ENCODE results near the gene AP2A2. TPM values are rescaled to one million over a fixed set of nuclear protein-coding genes. Genes with fewer than 3 reads are reported as not detected.
A peak's percentile ranks its signal among the peaks of the same experiment; 100 is the strongest.

AP2A2 gene
- total RNA-seq, 1 donor from 2014 or later: 63.2 TPM

- intact Hi-C loops (cut with micrococcal nuclease): no loop called here
- H3K36me3 Mint-ChIP-seq (ENCODE audit: low read depth): peaks cover 49% of the 10 kb centered on the region
- no peaks in the 10 kb centered on the region for H3K27me3 Mint-ChIP-seq (ENCODE audit: low read depth)
- DNase-seq (ENCODE audit: low spot score): no peak
- H3K9me3 Mint-ChIP-seq: no peaks in the 10 kb centered on the region
- no peak overlapping the region for H3K27ac Mint-ChIP-seq
- no peak overlapping the region for H3K4me3 Mint-ChIP-seq (ENCODE audit: low read depth)
- H3K4me1 Mint-ChIP-seq (ENCODE audit: low read depth): peaks cover 6% of the 10 kb centered on the region
Measured at GRCh38 chr11:905952-906351, 19.7 kb upstream of the AP2A2 start.

DNA sequence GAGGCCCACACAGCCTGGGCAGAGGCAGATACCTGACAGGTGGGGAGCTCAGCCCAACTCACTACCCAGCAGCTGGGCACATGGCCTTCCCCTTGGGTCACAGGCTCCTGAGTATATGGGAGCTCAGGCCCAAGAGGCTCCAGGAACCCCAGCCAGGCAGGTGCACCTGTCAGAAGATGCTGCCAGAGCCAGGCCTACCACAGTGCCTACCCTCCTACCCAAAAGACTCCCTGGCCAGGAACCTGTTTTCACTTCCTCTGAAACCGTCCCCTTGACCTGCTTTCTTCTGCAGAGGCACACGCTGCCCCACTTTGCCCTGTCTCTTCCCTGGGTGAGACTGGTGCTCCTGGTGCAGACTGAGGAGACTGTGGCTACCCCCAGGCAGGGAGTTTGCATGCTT is 18.0 kb upstream of the AP2A2 start:
- Mint-ChIP-seq H3K9me3 (no peaks in the 10 kb centered on the region), H3K4me3 (ENCODE audit: low read depth) (peak overlapping the region; percentile 23), H3K4me1 (ENCODE audit: low read depth) (peaks cover 10% of the 10 kb centered on the region), H3K27me3 (ENCODE audit: low read depth) (no peaks in the 10 kb centered on the region), H3K36me3 (ENCODE audit: low read depth) (peaks cover 40% of the 10 kb centered on the region), H3K27ac (no peak overlapping the region)
- intact Hi-C loops (cut with micrococcal nuclease): no loop called here
- DNase-seq (ENCODE audit: low spot score): no peak

GRCh38 chr11:908273-908672 is 17.4 kb upstream of the AP2A2 start:
- Mint-ChIP-seq H3K4me1 (ENCODE audit: low read depth) (peaks cover 10% of the 10 kb centered on the region), H3K27me3 (ENCODE audit: low read depth) (no peaks in the 10 kb centered on the region), H3K27ac (no peak overlapping the region), H3K36me3 (ENCODE audit: low read depth) (peaks cover 34% of the 10 kb centered on the region), H3K4me3 (ENCODE audit: low read depth) (peak overlapping the region; percentile 30), H3K9me3 (no peaks in the 10 kb centered on the region)
- intact Hi-C loops (cut with micrococcal nuclease): no loop called here
- DNase-seq (ENCODE audit: low spot score): no peak

GRCh38 chr11:909406-909805 is 16.3 kb upstream of the AP2A2 start:
- no peaks in the 10 kb centered on the region for H3K9me3 Mint-ChIP-seq
- no peak for DNase-seq (ENCODE audit: low spot score)
- H3K4me3 Mint-ChIP-seq (ENCODE audit: low read depth): peak overlapping the region; percentile 94
- H3K36me3 Mint-ChIP-seq (ENCODE audit: low read depth): peaks cover 26% of the 10 kb centered on the region
- intact Hi-C loops (cut with micrococcal nuclease): no loop called here
- H3K4me1 Mint-ChIP-seq (ENCODE audit: low read depth): peaks cover 10% of the 10 kb centered on the region
- no peaks in the 10 kb centered on the region for H3K27me3 Mint-ChIP-seq (ENCODE audit: low read depth)
- H3K27ac Mint-ChIP-seq: no peak overlapping the region

GRCh38 chr11:910044-910588 is 15.6 kb upstream of the AP2A2 start:
- no peak for DNase-seq (ENCODE audit: low spot score)
- H3K27me3 Mint-ChIP-seq (ENCODE audit: low read depth): no peaks in the 10 kb centered on the region
- H3K36me3 Mint-ChIP-seq (ENCODE audit: low read depth): peaks cover 20% of the 10 kb centered on the region
- H3K9me3 Mint-ChIP-seq: no peaks in the 10 kb centered on the region
- intact Hi-C loops (cut with micrococcal nuclease): loop anchor here (2.0 to 5.0 kb wide), 2 partner anchors 15 to 68 kb away; partner anchors contain the start of genes AP2A2, POLR2L and TSPAN4
- peak overlapping the region; percentile 94 for H3K4me3 Mint-ChIP-seq (ENCODE audit: low read depth)
- peaks cover 10% of the 10 kb centered on the region for H3K4me1 Mint-ChIP-seq (ENCODE audit: low read depth)
- peak overlapping the region; percentile 76 for H3K27ac Mint-ChIP-seq

- H3K9me3 Mint-ChIP-seq: no peaks in the 10 kb centered on the region
- H3K4me3 Mint-ChIP-seq (ENCODE audit: low read depth): peak within 1 kb of the TSS; percentile 94
Measured at GRCh38 chr11:910589-911030, 15.1 kb upstream of the AP2A2 start, which contains the start of gene CHID1. Gene CHID1 (minus strand): TSS chr11:910810. CDS start chr11:904816, 5,994 bp downstream.

GRCh38 chr11:911031-911889 is 14.4 kb upstream of the AP2A2 start:
- H3K27me3 Mint-ChIP-seq (ENCODE audit: low read depth): no peaks in the 10 kb centered on the region
- H3K4me1 Mint-ChIP-seq (ENCODE audit: low read depth): peaks cover 10% of the 10 kb centered on the region
- intact Hi-C loops (cut with micrococcal nuclease): loop anchor here (2.0 to 5.0 kb wide), 2 partner anchors 14 to 69 kb away; partner anchors contain the start of genes AP2A2, POLR2L and TSPAN4

More at GRCh38 chr11:910589-911030, 15.1 kb upstream of the AP2A2 start, which contains the start of gene CHID1:
- peaks cover 15% of the 10 kb centered on the region for H3K36me3 Mint-ChIP-seq (ENCODE audit: low read depth)
- H3K27me3 Mint-ChIP-seq (ENCODE audit: low read depth): no peaks in the 10 kb centered on the region
- peak within 1 kb of the TSS; percentile 85 for H3K27ac Mint-ChIP-seq
- DNase-seq (ENCODE audit: low spot score): peak; percentile 84
- H3K4me1 Mint-ChIP-seq (ENCODE audit: low read depth): peaks cover 10% of the 10 kb centered on the region
- intact Hi-C loops (cut with micrococcal nuclease): loop anchor here (2.0 to 5.0 kb wide), 2 partner anchors 14 to 68 kb away; partner anchors contain the start of genes AP2A2, POLR2L and TSPAN4

DNA sequence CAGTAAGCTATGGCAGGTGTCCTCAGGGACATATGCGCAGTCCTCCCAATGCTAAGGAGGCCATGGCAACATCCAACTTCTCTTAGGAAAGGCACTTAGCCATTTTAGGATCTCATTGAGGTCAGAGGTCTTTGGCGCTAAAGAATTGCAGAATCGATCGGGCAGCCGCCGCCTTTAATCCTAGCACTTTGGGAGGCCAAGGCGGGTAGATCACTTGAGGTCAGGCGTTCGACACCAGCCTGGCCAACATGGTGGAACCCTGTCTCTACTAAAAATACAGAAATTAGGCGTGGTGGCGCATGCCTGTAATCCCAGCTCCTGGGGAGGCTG is 13.8 kb upstream of the AP2A2 start:
- peak overlapping the region; percentile 85 for H3K27ac Mint-ChIP-seq
- intact Hi-C loops (cut with micrococcal nuclease): loop anchor here (2.0 to 5.0 kb wide), 2 partner anchors 13 to 70 kb away; partner anchors contain the start of genes AP2A2, POLR2L and TSPAN4
- DNase-seq (ENCODE audit: low spot score): no peak
- H3K4me3 Mint-ChIP-seq (ENCODE audit: low read depth): peak overlapping the region; percentile 91
- peaks cover 10% of the 10 kb centered on the region for H3K4me1 Mint-ChIP-seq (ENCODE audit: low read depth)
- H3K36me3 Mint-ChIP-seq (ENCODE audit: low read depth): peaks cover 10% of the 10 kb centered on the region
- H3K27me3 Mint-ChIP-seq (ENCODE audit: low read depth): no peaks in the 10 kb centered on the region
- H3K9me3 Mint-ChIP-seq: no peaks in the 10 kb centered on the region

More at GRCh38 chr11:911031-911889, 14.4 kb upstream of the AP2A2 start:
- Mint-ChIP-seq H3K4me3 (ENCODE audit: low read depth) (peak overlapping the region; percentile 91), H3K36me3 (ENCODE audit: low read depth) (peaks cover 13% of the 10 kb centered on the region), H3K27ac (peak overlapping the region; percentile 85), H3K9me3 (no peaks in the 10 kb centered on the region)
- no peak for DNase-seq (ENCODE audit: low spot score)

DNA sequence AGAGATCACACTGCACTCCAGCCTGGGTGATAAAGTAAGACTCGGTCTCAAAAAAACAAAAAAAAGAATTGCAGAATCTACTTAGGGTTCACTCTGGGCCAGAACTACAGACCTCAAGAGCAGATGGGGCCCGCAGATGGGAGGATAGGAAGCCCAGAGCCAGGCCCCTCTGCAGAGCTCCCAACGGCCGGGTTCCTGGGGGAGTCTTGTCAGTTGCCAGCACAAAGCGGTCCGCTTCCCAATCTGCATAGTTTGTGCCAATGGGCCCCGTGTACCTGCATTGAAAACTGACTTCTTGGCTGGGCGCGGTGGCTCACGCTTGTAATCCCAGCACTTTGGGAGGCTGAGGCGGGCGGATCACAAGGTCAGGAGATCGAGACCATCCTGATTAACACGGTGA is 13.4 kb upstream of the AP2A2 start:
- DNase-seq (ENCODE audit: low spot score): no peak
- no peaks in the 10 kb centered on the region for H3K27me3 Mint-ChIP-seq (ENCODE audit: low read depth)
- peaks cover 6% of the 10 kb centered on the region for H3K36me3 Mint-ChIP-seq (ENCODE audit: low read depth)
- no peak overlapping the region for H3K27ac Mint-ChIP-seq
- H3K4me3 Mint-ChIP-seq (ENCODE audit: low read depth): no peak overlapping the region
- no peaks in the 10 kb centered on the region for H3K9me3 Mint-ChIP-seq
- intact Hi-C loops (cut with micrococcal nuclease): loop anchor here (5.0 kb wide), 1 partner anchor 70 kb away; the partner anchor contains the start of genes POLR2L and TSPAN4
- peaks cover 10% of the 10 kb centered on the region for H3K4me1 Mint-ChIP-seq (ENCODE audit: low read depth)

DNA sequence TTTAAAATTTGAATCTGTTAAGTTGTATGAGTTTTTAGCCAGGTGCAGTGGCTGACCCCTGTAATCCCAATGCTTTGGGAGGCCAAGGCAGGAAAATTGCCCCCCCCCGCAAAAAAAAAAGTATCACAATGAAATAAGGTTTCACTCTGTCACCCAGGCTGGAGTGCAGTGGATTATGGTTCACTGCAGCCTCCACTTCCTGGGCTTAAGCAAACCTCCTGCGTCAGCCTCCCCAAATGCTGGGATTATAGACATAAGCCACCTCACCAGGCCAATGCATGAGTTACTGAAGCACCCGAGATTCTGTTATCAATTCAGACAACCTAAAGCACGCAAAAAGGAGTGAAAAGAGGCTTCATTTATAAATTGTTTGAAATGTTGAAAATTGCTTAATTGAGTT is 12.6 kb upstream of the AP2A2 start:
- intact Hi-C loops (cut with micrococcal nuclease): loop anchor here (5.0 kb wide), 1 partner anchor 71 kb away; the partner anchor contains the start of genes POLR2L and TSPAN4
- Mint-ChIP-seq H3K27ac (no peak overlapping the region), H3K9me3 (no peaks in the 10 kb centered on the region), H3K27me3 (ENCODE audit: low read depth) (no peaks in the 10 kb centered on the region), H3K4me3 (ENCODE audit: low read depth) (no peak overlapping the region), H3K36me3 (ENCODE audit: low read depth) (peaks cover 4% of the 10 kb centered on the region), H3K4me1 (ENCODE audit: low read depth) (peaks cover 10% of the 10 kb centered on the region)
- DNase-seq (ENCODE audit: low spot score): no peak

- intact Hi-C loops (cut with micrococcal nuclease): loop anchor here (5.0 kb wide), 1 partner anchor 72 kb away; the partner anchor contains the start of genes POLR2L and TSPAN4
Measured at GRCh38 chr11:914204-914603, 11.5 kb upstream of the AP2A2 start.

GRCh38 chr11:914747-915501 is 10.7 kb upstream of the AP2A2 start:
- H3K4me3 Mint-ChIP-seq (ENCODE audit: low read depth): no peak overlapping the region
- H3K27ac Mint-ChIP-seq: no peak overlapping the region
- no peaks in the 10 kb centered on the region for H3K36me3 Mint-ChIP-seq (ENCODE audit: low read depth)
- peaks cover 7% of the 10 kb centered on the region for H3K4me1 Mint-ChIP-seq (ENCODE audit: low read depth)
- intact Hi-C loops (cut with micrococcal nuclease): loop anchor here (5.0 kb wide), 1 partner anchor 73 kb away; the partner anchor contains the start of genes POLR2L and TSPAN4
- no peaks in the 10 kb centered on the region for H3K9me3 Mint-ChIP-seq
- DNase-seq (ENCODE audit: low spot score): no peak
- H3K27me3 Mint-ChIP-seq (ENCODE audit: low read depth): no peaks in the 10 kb centered on the region

More at GRCh38 chr11:914204-914603, 11.5 kb upstream of the AP2A2 start:
- DNase-seq (ENCODE audit: low spot score): no peak
- Mint-ChIP-seq H3K4me1 (ENCODE audit: low read depth) (peaks cover 9% of the 10 kb centered on the region), H3K36me3 (ENCODE audit: low read depth) (peaks cover under 1% of the 10 kb centered on the region), H3K27me3 (ENCODE audit: low read depth) (no peaks in the 10 kb centered on the region), H3K9me3 (no peaks in the 10 kb centered on the region), H3K27ac (no peak overlapping the region), H3K4me3 (ENCODE audit: low read depth) (no peak overlapping the region)
